AG04450 (cell line): ENCODE results near the gene ZNF503. TPM values are rescaled to one million over a fixed set of nuclear protein-coding genes. Genes with fewer than 3 reads are reported as not detected.

Experiments
- CTCF ChIA-PET: fragments of 300-600, 350-600 bp; formaldehyde crosslinking; extraction: SDS; loops from one replicate; lab custom pipeline; 2022; ENCODE audit warnings: antibody characterized with exemption, inconsistent platforms; lab: Charles Lee
- POLR2A ChIA-PET: fragments of 350-600 bp; formaldehyde crosslinking; extraction: SDS; loops from one replicate; lab custom pipeline; 2021; ENCODE audit warnings: antibody characterized with exemption, inconsistent platforms; lab: Yijun Ruan, JAX
- DNase-seq: peaks from one replicate; pipeline ENCODE4 v3.0.0-alpha.2; 2011; ENCODE audit warnings: low read depth, low spot score
- H3K27ac ChIP-seq: one replicate; pipeline ENCODE4 v1.5.1; 2012; ENCODE audit warnings: low read depth, low read length, control low read depth
- H3K27me3 ChIP-seq: one replicate; pipeline ENCODE4 v1.6.0; 2012; ENCODE audit warnings: low read length; ENCODE audit not compliant: control insufficient read depth, insufficient read depth
- H3K4me3 ChIP-seq: 2 replicates; pipeline ENCODE4 v1.5.1; 2011; ENCODE audit warnings: mild to moderate bottlenecking, low read depth, low read length, control low read depth
- H3K9me3 ChIP-seq: 2 replicates; pipeline ENCODE4 v1.5.1; 2012; ENCODE audit warnings: low read length; ENCODE audit not compliant: control insufficient read depth, insufficient read depth
- CTCF ChIP-seq: IDR thresholded peaks from 2 replicates; pipeline ENCODE4 v1.5.1; 2011; ENCODE audit warnings: low read depth, low read length, control low read depth, inconsistent platforms
- polyA plus RNA-seq: library from polyadenylated mRNA; depleted of rRNA; stranded (reverse); fragments of >200 nt; gene quantifications from 2 replicates; pipeline ENCODE4 v1.2.3, GENCODE V29; 2011

The ZNF503 gene
- polyA plus RNA-seq, 1 experiment, result 2.5 TPM

GRCh38 chr10:75448166-75448565, 46.6 kb upstream of the ZNF503 start:
- no peak for TF ChIP-seq CTCF
- DNase-seq, result no peak
- H3K4me3 ChIP-seq, result no peak overlapping the region
- POLR2A ChIA-PET, result no interaction called here
- CTCF ChIA-PET, result no interaction called here
- no peak overlapping the region for H3K27ac ChIP-seq
- H3K27me3 ChIP-seq, result peaks cover 5% of the 10 kb centered on the region
- no peaks in the 10 kb centered on the region for H3K9me3 ChIP-seq

- no peak overlapping the region for H3K4me3 ChIP-seq
- ChIA-PET POLR2A (no interaction called here), CTCF (no interaction called here)
- H3K27ac ChIP-seq, result no peak overlapping the region
- TF ChIP-seq CTCF, result no peak
- H3K27me3 ChIP-seq, result peaks cover 2% of the 10 kb centered on the region
- no peaks in the 10 kb centered on the region for H3K9me3 ChIP-seq
- no peak for DNase-seq
Measured at GRCh38 chr10:75446508-75446907, 44.9 kb upstream of the ZNF503 start.

GRCh38 chr10:75444781-75445386, 43.3 kb upstream of the ZNF503 start:
- Histone ChIP-seq H3K9me3 (no peaks in the 10 kb centered on the region), H3K27ac (no peak overlapping the region), H3K27me3 (peaks cover 2% of the 10 kb centered on the region), H3K4me3 (no peak overlapping the region)
- DNase-seq, result no peak
- ChIA-PET POLR2A (no interaction called here), CTCF (no interaction called here)
- TF ChIP-seq CTCF, result no peak

- Histone ChIP-seq H3K9me3 (no peaks in the 10 kb centered on the region), H3K4me3 (no peak overlapping the region), H3K27me3 (no peaks in the 10 kb centered on the region), H3K27ac (no peak overlapping the region)
- POLR2A ChIA-PET, result no interaction called here
- TF ChIP-seq CTCF, result no peak
- CTCF ChIA-PET, result no interaction called here
- no peak for DNase-seq
Measured at GRCh38 chr10:75443362-75443761, 41.8 kb upstream of the ZNF503 start.

GRCh38 chr10:75441682-75442081, 40.1 kb upstream of the ZNF503 start:
- CTCF ChIA-PET, result no interaction called here
- no peak overlapping the region for H3K4me3 ChIP-seq
- no peak for DNase-seq
- no peaks in the 10 kb centered on the region for H3K9me3 ChIP-seq
- POLR2A ChIA-PET, result no interaction called here
- no peak for TF ChIP-seq CTCF
- no peak overlapping the region for H3K27ac ChIP-seq
- H3K27me3 ChIP-seq, result peaks cover 7% of the 10 kb centered on the region
